K562 (cell line): Measurements from ENCODE around the gene PDE6D. TPM values are rescaled to one million over a fixed set of nuclear protein-coding genes. Genes with fewer than 3 reads are reported as not detected.
A peak's percentile ranks its signal among the peaks of the same experiment; 100 is the strongest.

Experiments
- ATAC-seq: fragments of 200-7000 bp; cut with Tn5 transposase; 3 replicates; pipeline ENCODE4 v1.9.1; 2020; ENCODE audit warnings: moderate library complexity
- BruUV-seq: library from RNA; stranded (reverse); fragments of 400-500 nt; replicated peaks from 2 replicates; lab custom pipeline; 2021; lab: Mats Ljungman, UMichigan
- CTCF ChIA-PET: fragments of 300-600 bp; formaldehyde crosslinking; extraction: SDS; loops from one replicate; lab custom pipeline; 2021; ENCODE audit warnings: low intra/inter-chr PET ratio; lab: Yijun Ruan, JAX
- POLR2A ChIA-PET: fragments of 300-600, 350-650 bp; sonication (Branson Sonifier 250); formaldehyde crosslinking; extraction: SDS; loops from one replicate; lab custom pipeline; 2021; ENCODE audit warnings: antibody characterized with exemption, inconsistent platforms; lab: Yijun Ruan, JAX
- DNase-seq, 4 experiments: peaks; one replicate each; pipeline versions ENCODE4 v3.0.0 to v3.0.0-alpha.2; 2011 to 2018; ENCODE audit warnings: low spot score in 3 of 4, mixed read lengths in 3 of 4; ENCODE audit errors: extremely low read depth in 1 of 4
- FAIRE-seq: peaks from 2 replicates; lab custom pipeline; 2011; peaks lifted over from hg19 to GRCh38; lab: Jason Lieb, UNC
- H2AFZ ChIP-seq: 2 replicates; pipeline ENCODE4 v1.6.0; 2011; ENCODE audit warnings: low read depth, low read length, control low read depth, inconsistent platforms
- H3K27ac ChIP-seq: fragments of 200-600 bp; 3 replicates; pipeline ENCODE4 v1.8.0; 2011; ENCODE audit warnings: low read depth, mild to moderate bottlenecking, control low read depth, inconsistent platforms, low read length, moderate library complexity, mixed read lengths; ENCODE audit errors: extremely low read depth
- H3K27me3 ChIP-seq, 2 experiments: fragments of 300-600 bp in 1 of 2; 2 replicates in 1 of 2; 3 replicates in 1 of 2; pipeline versions ENCODE4 v1.6.0 to v1.8.0; 2011; ENCODE audit warnings: inconsistent platforms in 2 of 2, low read length in 2 of 2, mild to moderate bottlenecking in 1 of 2, mixed read lengths in 1 of 2, moderate library complexity in 1 of 2; ENCODE audit not compliant: control insufficient read depth in 2 of 2, insufficient read depth in 2 of 2
- H3K36me3 ChIP-seq: fragments of 300-600 bp; 3 replicates; pipeline ENCODE4 v1.8.0; 2011; ENCODE audit warnings: mild to moderate bottlenecking, low read length, inconsistent platforms; ENCODE audit not compliant: control insufficient read depth, insufficient read depth
- H3K4me1 ChIP-seq, 2 experiments: fragments of 200-600 bp in 1 of 2; replicated peaks in 1 of 2; 2 replicates in 1 of 2; 3 replicates in 1 of 2; pipeline versions ENCODE4 v1.5.1 to v1.8.0; 2011; ENCODE audit warnings: inconsistent platforms in 2 of 2, low read length in 2 of 2, mild to moderate bottlenecking in 1 of 2, mixed read lengths in 1 of 2, moderate library complexity in 1 of 2; ENCODE audit not compliant: control insufficient read depth in 2 of 2, insufficient read depth in 2 of 2
- H3K4me2 ChIP-seq: 2 replicates; pipeline ENCODE4 v1.6.1; 2011; ENCODE audit warnings: low read length, control low read depth, inconsistent platforms, mixed read lengths; ENCODE audit not compliant: insufficient read depth
- H3K4me3 ChIP-seq: fragments of 200-600 bp; sonication (generic), shearing (Covaris generic); 2 replicates; pipeline ENCODE4 v1.5.1; 2016; ENCODE audit warnings: control low read depth, inconsistent platforms
- H3K79me2 ChIP-seq: fragments of 200-600 bp; 3 replicates; pipeline ENCODE4 v1.8.0; 2011; ENCODE audit warnings: low read length, inconsistent platforms; ENCODE audit not compliant: control insufficient read depth, insufficient read depth
- H3K9ac ChIP-seq, 2 experiments: 2 replicates each; pipeline versions ENCODE4 v1.6.0 to v1.6.1; 2011; ENCODE audit warnings: low read depth in 2 of 2, low read length in 2 of 2, control low read depth in 1 of 2, inconsistent platforms in 1 of 2, mild to moderate bottlenecking in 1 of 2, mixed read lengths in 1 of 2; ENCODE audit not compliant: insufficient read depth in 1 of 2
- H3K9me1 ChIP-seq: one replicate; pipeline ENCODE4 v1.6.0; 2011; ENCODE audit warnings: inconsistent platforms, mild to moderate bottlenecking, low read length, moderate library complexity; ENCODE audit not compliant: control insufficient read depth, insufficient read depth
- H3K9me3 ChIP-seq: replicated peaks from 2 replicates; pipeline ENCODE4 v1.5.1; 2011; ENCODE audit warnings: low read depth, low read length, inconsistent platforms; ENCODE audit not compliant: control insufficient read depth, insufficient read depth
- H4K20me1 ChIP-seq: replicated peaks from 2 replicates; pipeline ENCODE4 v1.6.1; 2011; ENCODE audit warnings: low read length, inconsistent platforms, mixed read lengths; ENCODE audit not compliant: control insufficient read depth, insufficient read depth
- CBFA2T2 ChIP-seq: fragments of 450-650 bp; conservative IDR thresholded peaks from 2 replicates; pipeline ENCODE4 v1.6.1; 2017; ENCODE audit warnings: mild to moderate bottlenecking
- CREB1 ChIP-seq, 2 experiments: sonication (generic) in 1 of 2; formaldehyde crosslinking in 1 of 2; IDR thresholded peaks; 2 replicates each; pipeline versions ENCODE4 v1.6.1 to v1.8.0; 2012 to 2022; ENCODE audit warnings: inconsistent platforms in 1 of 2, mild to moderate bottlenecking in 1 of 2, missing genetic modification reagents in 1 of 2, moderate library complexity in 1 of 2
- FOXK1 ChIP-seq: sonication (generic); formaldehyde crosslinking; IDR thresholded peaks from 2 replicates; pipeline ENCODE4 v1.8.0; 2022; ENCODE audit warnings: missing genetic modification reagents, mild to moderate bottlenecking, borderline replicate concordance
- GABPA ChIP-seq: fragments of 200-800 bp; sonication (Bioruptor generic); conservative IDR thresholded peaks from 2 replicates; pipeline ENCODE4 v1.6.1; 2016; ENCODE audit warnings: low read depth, missing genetic modification characterization, missing compliant biosample characterization
- GTF2A2 ChIP-seq: IDR thresholded peaks from 2 replicates; pipeline ENCODE4 v1.6.1; 2016; ENCODE audit warnings: mild to moderate bottlenecking, missing genetic modification characterization, missing compliant biosample characterization
- HSF4 ChIP-seq: fragments of 250-450 bp; sonication (Bioruptor Pico); IDR thresholded peaks from 2 replicates; pipeline ENCODE4 v2.1.2; 2022; ENCODE audit warnings: mild to moderate bottlenecking, moderate library complexity, borderline replicate concordance
- JUN ChIP-seq, 2 experiments: sonication (generic) in 1 of 2; formaldehyde crosslinking in 1 of 2; IDR thresholded peaks; 2 replicates each; pipeline versions ENCODE4 v1.6.1 to v1.8.0; 2012 to 2022; ENCODE audit warnings: borderline replicate concordance in 2 of 2, mild to moderate bottlenecking in 2 of 2, improper control_type of control experiment in 1 of 2, low read depth in 1 of 2, low read length in 1 of 2, missing genetic modification reagents in 1 of 2
- NCOA1 ChIP-seq: fragments of 450-650 bp; IDR thresholded peaks from 2 replicates; pipeline ENCODE4 v1.6.1; 2016; ENCODE audit warnings: low read depth
- RERE ChIP-seq: sonication (generic); formaldehyde crosslinking; IDR thresholded peaks from 2 replicates; pipeline ENCODE4 v1.8.0; 2023; ENCODE audit warnings: missing genetic modification reagents, mild to moderate bottlenecking, borderline replicate concordance
- SOX6 ChIP-seq: fragments of 450-650 bp; IDR thresholded peaks from 2 replicates; pipeline ENCODE4 v1.6.1; 2014; ENCODE audit warnings: mild to moderate bottlenecking
- TRIM28 ChIP-seq: fragments of 450-650 bp; IDR thresholded peaks from 2 replicates; pipeline ENCODE4 v1.6.1; 2017
- XRCC4 ChIP-seq: IDR thresholded peaks from one replicate; pipeline ENCODE4 v1.6.1; 2011; ENCODE audit not compliant: insufficient read depth, insufficient read length; ENCODE audit errors: extremely low read depth
- YY1 ChIP-seq, 3 experiments: IDR thresholded peaks; 2 replicates each; pipeline ENCODE4 v1.6.1; 2011; ENCODE audit warnings: low read length in 2 of 3, mild to moderate bottlenecking in 2 of 3, moderate library complexity in 2 of 3, borderline replicate concordance in 1 of 3, control low read depth in 1 of 3, low read depth in 1 of 3; ENCODE audit not compliant: insufficient read depth in 3 of 3, insufficient replicate concordance in 2 of 3, control insufficient read depth in 1 of 3, insufficient read length in 1 of 3; ENCODE audit errors: extremely low read depth in 1 of 3
- ZC3H11A ChIP-seq: IDR thresholded peaks from 2 replicates; pipeline ENCODE4 v1.6.1; 2012; ENCODE audit warnings: low read depth, low read length, improper control_type of control experiment
- ZNF507 ChIP-seq: conservative IDR thresholded peaks from 2 replicates; pipeline ENCODE4 v1.6.1; 2017; ENCODE audit warnings: missing genetic modification characterization, missing compliant biosample characterization
- WGBS: fragments of 100-300 bp; shearing (Covaris generic); methylation state at CpG from one replicate; pipeline ENCODE4 v1.1.6; 2016; ENCODE audit warnings: low coverage, mixed read lengths; ENCODE audit not compliant: insufficient coverage; ENCODE audit errors: missing lambda C conversion rate; 5-methylcytosine and 5-hydroxymethylcytosine counted together
- in situ Hi-C: fragments of 300-500 bp; cut with MboI; formaldehyde crosslinking; loops from 4 replicates; pipeline ENCODE4 v1.15.0; 2018; ENCODE audit warnings: inconsistent platforms, mixed read lengths
- intact Hi-C: fragments of 100-400 bp; cut with micrococcal nuclease; formaldehyde crosslinking; loops from 2 replicates; pipeline ENCODE4 v1.14.2; 2022
- polyA plus RNA-seq, 8 experiments: library from polyadenylated mRNA; depleted of rRNA in 4 of 8; stranded (reverse) in 5 of 8; unstranded in 3 of 8; fragments of >200 nt; fragmentation: Nextera tagmentation in 2 of 8; fragmentation: Illumina TruSeq in 1 of 8; extraction: Ambion mirVana in 2 of 8; extraction: Trizol in 1 of 8; gene quantifications; 2 replicates each; pipeline versions ENCODE4 v1.2.1 to v1.2.3, GENCODE V29; 2011 to 2014; ENCODE audit warnings: inconsistent platforms in 1 of 8, missing spikeins in 1 of 8
- total RNA-seq, 7 experiments: library from RNA; depleted of rRNA in 6 of 7; stranded (reverse); fragments of >200 nt in 6 of 7; fragmentation: Illumina TruSeq in 2 of 7; extraction: Trizol in 2 of 7; gene quantifications; 2 replicates each; pipeline versions ENCODE4 v1.2.1 to v1.2.3, GENCODE V29; 2011 to 2021; ENCODE audit warnings: low replicate concordance in 1 of 7

Gene PDE6D
- total and polyA plus RNA-seq, 9 of the 15 experiments (the other 6 are each of a cell fraction or from before 2014, with no cell fraction given), result 0.65 to 11.6 (median 7.0) TPM

GRCh38 chr2:231687133-231687852 is 93.8 kb downstream of the PDE6D start:
- peak; percentile 82 to 84 (median 83) for DNase-seq
- ChIA-PET POLR2A (interaction anchor here (0.7 to 9.5 kb wide), 2 partner anchors 19 to 26 kb away, joined by 6 to 90 read pairs; partner anchors contain the start of gene PTMA), CTCF (no interaction called here)
- 0 out of 3 replicates have a peak overlapping the region, but pooled peaks have one; percentile 45 for H3K27ac ChIP-seq
- in situ Hi-C loops, result no loop called here
- peak; percentile 88 for FAIRE-seq
- H3K36me3 ChIP-seq, result no peaks in the 10 kb centered on the region
- intact Hi-C loops, result loop anchor here (1.0 kb wide), 1 partner anchor 20 kb away; no protein-coding TSS in a partner anchor
- H3K4me1 ChIP-seq, result peaks cover 2 to 18% of the 10 kb centered on the region in 2 experiments; a peak in 2 of 5 replicates
- ATAC-seq, result peak; percentile 98
- peak overlapping the region; percentile 95 for H2AFZ ChIP-seq
- no peaks in the 10 kb centered on the region for H3K79me2 ChIP-seq
- no TSS peak for BruUV-seq
- H3K4me2 ChIP-seq, result peak overlapping the region; percentile 21
- peak overlapping the region in 1 of 2 experiments; percentile 74; a peak in 3 of 4 replicates for H3K9ac ChIP-seq
- 35% methylated on average over 12 of the region's 14 CpGs for WGBS
- H3K27me3 ChIP-seq, result no peaks in the 10 kb centered on the region
- H4K20me1 ChIP-seq, result no peaks in the 10 kb centered on the region
- no peak overlapping the region for H3K4me3 ChIP-seq
- no peaks in the 10 kb centered on the region for H3K9me1 ChIP-seq
- no peaks in the 10 kb centered on the region for H3K9me3 ChIP-seq
- TF ChIP-seq ZNF507 (no peak), XRCC4 (no peak), GTF2A2 (no peak), RERE (CRISPR knock-in tag) (no peak), JUN (IDR thresholded peaks at IDR 0.05; ENCODE audit: borderline replicate concordance, low read depth, low read length) (no peak), JUN (CRISPR knock-in tag; IDR thresholded peaks at IDR 0.05; ENCODE audit: borderline replicate concordance) (no peak), ZC3H11A (no peak), GABPA (tag) (no peak), SOX6 (no peak), YY1 (IDR thresholded peaks at IDR 0.05; ENCODE audit: borderline replicate concordance in 1 of 3, control insufficient read depth in 1 of 3, extremely low read depth in 1 of 3, insufficient read depth in 3 of 3, insufficient read length in 1 of 3, insufficient replicate concordance in 2 of 3, low read depth in 1 of 3, low read length in 2 of 3) (peak in 1 of 3 experiments; percentile 22), FOXK1 (CRISPR knock-in tag) (no peak), TRIM28 (no peak), CREB1 (IDR thresholded peaks at IDR 0.05) (no peak), CREB1 (CRISPR knock-in tag; IDR thresholded peaks at IDR 0.05) (no peak), CBFA2T2 (0 out of 2 replicates have a peak, but pooled peaks have one; percentile 29), HSF4 (no peak), NCOA1 (no peak)
